DMS153 (cell line): ENCODE measurements around the gene DRGX.

Source experiments
- DNase-seq: peaks from one replicate; lab custom pipeline; 2025; lab: John Stamatoyannopoulos, UW

The DRGX gene

GRCh38 chr10:49407552-49408137 lies 11.8 kb upstream of the DRGX start:
- DNase-seq = peak; percentile 48

- DNase-seq = no peak
Measured at GRCh38 chr10:49407151-49407550, 11.3 kb upstream of the DRGX start.

- no peak for DNase-seq
Measured at GRCh38 chr10:49404321-49404878, 8.5 kb upstream of the DRGX start.

- DNase-seq = no peak
Measured at GRCh38 chr10:49403363-49403762, 7.5 kb upstream of the DRGX start.

- no peak for DNase-seq
Measured at GRCh38 chr10:49400365-49400764, 4.5 kb upstream of the DRGX start.

- DNase-seq = no peak
Measured at GRCh38 chr10:49398986-49399385, 3.1 kb upstream of the DRGX start.

GRCh38 chr10:49398000-49398861 lies 2.3 kb upstream of the DRGX start:
- no peak for DNase-seq

GRCh38 chr10:49397036-49397999 lies 1.4 kb upstream of the DRGX start:
- DNase-seq = no peak

GRCh38 chr10:49396666-49396999 lies 744 bp upstream of the DRGX start:
- no peak for DNase-seq

GRCh38 chr10:49394933-49395740 lies 752 bp downstream of the DRGX start:
- DNase-seq = no peak

GRCh38 chr10:49393757-49394156 lies 2.1 kb downstream of the DRGX start:
- DNase-seq = no peak

GRCh38 chr10:49393301-49393700 lies 2.6 kb downstream of the DRGX start:
- no peak for DNase-seq

GRCh38 chr10:49389361-49389933 lies 6.4 kb downstream of the DRGX start:
- DNase-seq = no peak

- DNase-seq = no peak
Measured at GRCh38 chr10:49388161-49388560, 7.7 kb downstream of the DRGX start.

- DNase-seq = no peak
Measured at GRCh38 chr10:49387071-49387470, 8.8 kb downstream of the DRGX start.

GRCh38 chr10:49385939-49386922 lies 9.7 kb downstream of the DRGX start:
- no peak for DNase-seq

- DNase-seq = no peak
Measured at GRCh38 chr10:49384268-49384953, 11.5 kb downstream of the DRGX start.

GRCh38 chr10:49383853-49384252 lies 12.0 kb downstream of the DRGX start:
- DNase-seq = no peak

GRCh38 chr10:49382826-49383225 lies 13.1 kb downstream of the DRGX start:
- no peak for DNase-seq
